Upper lobe of left lung (tissue), 6 donors: Measurements from ENCODE around the gene CSTPP1. TPM values are rescaled to one million over a fixed set of nuclear protein-coding genes. Genes with fewer than 3 reads are reported as not detected.

ENCODE experiments used
- ATAC-seq, 2 donors: fragments of 200-7000 bp; cut with Tn5 transposase; one replicate each; pipeline ENCODE4 v1.9.1; 2022; ENCODE audit warnings: mild to moderate bottlenecking in 2 of 2, moderate library complexity in 2 of 2; ENCODE audit not compliant: low FRiP score in 2 of 2
- DNase-seq, 2 donors: peaks; one replicate each; pipeline ENCODE4 v3.0.0-alpha.2; 2019 to 2020
- H3K27ac ChIP-seq, 4 donors: fragments of 200-600 bp; sonication (generic); one replicate each; pipeline ENCODE4 v1.5.1; 2016 to 2019
- H3K27me3 ChIP-seq, 4 donors: fragments of 200-600 bp; sonication (generic); one replicate each; pipeline ENCODE4 v1.5.1; 2017 to 2019
- H3K36me3 ChIP-seq, 4 donors: fragments of 200-600 bp; sonication (generic); one replicate each; pipeline ENCODE4 v1.5.1; 2016 to 2019
- H3K4me1 ChIP-seq, 4 donors: fragments of 200-600 bp; sonication (generic); one replicate each; pipeline ENCODE4 v1.5.1; 2018 to 2019
- H3K4me3 ChIP-seq, 4 donors: fragments of 200-600 bp; sonication (generic); one replicate each; pipeline ENCODE4 v1.5.1; 2017 to 2019; ENCODE audit warnings: mild to moderate bottlenecking in 2 of 4, moderate library complexity in 1 of 4
- H3K9me3 ChIP-seq, 4 donors: fragments of 200-600 bp; sonication (generic); one replicate each; pipeline ENCODE4 v1.5.1; 2018 to 2019
- CTCF ChIP-seq, 6 experiments: fragments of 450-650 bp in 4 of 6; fragments of 200-600 bp in 2 of 6; sonication (generic) in 2 of 6; IDR thresholded peaks; one replicate each; pipeline ENCODE4 v1.5.1; 2016 to 2019; ENCODE audit warnings: antibody characterized with exemption in 6 of 6
- EP300 ChIP-seq, 4 donors: sonication (generic); formaldehyde crosslinking; IDR thresholded peaks; one replicate each; pipeline ENCODE4 v1.5.1; 2017; ENCODE audit warnings: antibody characterized with exemption in 4 of 4, control low read depth in 2 of 4
- POLR2A ChIP-seq, 4 donors: fragments of 450-650 bp; IDR thresholded peaks; one replicate each; pipeline ENCODE4 v1.5.1; 2016 to 2017; ENCODE audit warnings: antibody characterized with exemption in 4 of 4, mild to moderate bottlenecking in 2 of 4
- POLR2AphosphoS5 ChIP-seq, 2 donors: sonication (generic); formaldehyde crosslinking; IDR thresholded peaks; one replicate each; pipeline ENCODE4 v1.5.1; 2017; ENCODE audit warnings: antibody characterized with exemption in 2 of 2
- WGBS, 2 donors: methylation state at CpG; one replicate each; pipeline ENCODE4 v1.1.5; 2017 to 2018; 5-methylcytosine and 5-hydroxymethylcytosine counted together
- total RNA-seq, 6 donors: library from RNA; depleted of rRNA in 4 of 6; stranded (reverse); fragments of >200 nt in 4 of 6; gene quantifications; one replicate each; pipeline versions ENCODE4 v1.1.0 to v1.2.1, GENCODE V29; 2016 to 2021
- donor health status: DM: no; HTN: no; CAD: no; lungs with moderate emphysema.
- donor health status: DM: no; HTN: yes; CAD: no; lungs with severe emphysema.

CSTPP1 gene
- total RNA-seq, 6 donors from 2014 or later, result 23.9 to 71.2 (median 47.2) TPM

GRCh38 chr11:47172740-47173336 is 236.3 kb downstream of the CSTPP1 start:
- Histone ChIP-seq H3K27me3 (no peaks in the 10 kb centered on the region), H3K36me3 (peaks cover 25 to 72% (median 69%) of the 10 kb centered on the region in 4 donors), H3K4me3 (no peak overlapping the region), H3K4me1 (peaks cover 23 to 38% (median 24%) of the 10 kb centered on the region in 4 donors), H3K27ac (no peak overlapping the region), H3K9me3 (no peaks in the 10 kb centered on the region)
- DNase-seq (no peak), ATAC-seq (no peak)
- 81 to 89% methylated on average over 4 to 6 of the region's 6 CpGs for WGBS, 2 donors
- no peak for TF ChIP-seq EP300 (IDR thresholded peaks at IDR 0.05)
- no peak for TF ChIP-seq POLR2AphosphoS5 (IDR thresholded peaks at IDR 0.05)
- no peak for TF ChIP-seq CTCF (IDR thresholded peaks at IDR 0.05)
- TF ChIP-seq POLR2A (IDR thresholded peaks at IDR 0.05), result no peak

GRCh38 chr11:47175746-47176327 is 239.3 kb downstream of the CSTPP1 start:
- WGBS, 2 donors, result 32 to 37% methylated on average over 13 to 14 of the region's 14 CpGs
- Histone ChIP-seq H3K27ac (peak overlapping the region; percentile 94 to 98 (median 97)), H3K36me3 (peaks cover 11 to 54% (median 43%) of the 10 kb centered on the region in 4 donors), H3K4me3 (peak overlapping the region; percentile 86 to 99 (median 98)), H3K4me1 (peaks cover 28 to 41% (median 28%) of the 10 kb centered on the region in 4 donors), H3K9me3 (no peaks in the 10 kb centered on the region), H3K27me3 (no peaks in the 10 kb centered on the region)
- ATAC-seq, result no peak
- DNase-seq, result no peak
- TF ChIP-seq EP300 (IDR thresholded peaks at IDR 0.05), result no peak
- TF ChIP-seq POLR2A (IDR thresholded peaks at IDR 0.05), result no peak
- TF ChIP-seq POLR2AphosphoS5 (IDR thresholded peaks at IDR 0.05), result no peak
- TF ChIP-seq CTCF (IDR thresholded peaks at IDR 0.05), result no peak

- WGBS, 2 donors, result 0 to 1% methylated on average over 9 to 66 of the region's 89 CpGs
- peak; percentile 96 to 98 for ATAC-seq
- peaks cover 4 to 46% (median 36%) of the 10 kb centered on the region in 4 donors for H3K36me3 ChIP-seq
Observed at GRCh38 chr11:47176328-47177228, 240.0 kb downstream of the CSTPP1 start, which contains the start of gene ARFGAP2. Gene ARFGAP2 (minus strand): TSS chr11:47176879. CDS start chr11:47176853, 26 bp downstream.

More at GRCh38 chr11:47176328-47177228, 240.0 kb downstream of the CSTPP1 start, which contains the start of gene ARFGAP2:
- peak within 1 kb of the TSS; percentile 94 to 98 (median 97) for H3K27ac ChIP-seq
- peaks cover 28 to 41% (median 28%) of the 10 kb centered on the region in 4 donors for H3K4me1 ChIP-seq
- H3K27me3 ChIP-seq, result no peaks in the 10 kb centered on the region
- no peaks in the 10 kb centered on the region for H3K9me3 ChIP-seq
- TF ChIP-seq POLR2A (IDR thresholded peaks at IDR 0.05) (peak in 3 of 4 donors; percentile 42 to 67 (median 48)), CTCF (IDR thresholded peaks at IDR 0.05) (peak in 1 of 6 experiments; percentile 11), POLR2AphosphoS5 (IDR thresholded peaks at IDR 0.05) (peak; percentile 62 to 81), EP300 (IDR thresholded peaks at IDR 0.05) (peak in 2 of 4 donors; percentile 51 to 62)
- peak within 1 kb of the TSS; percentile 86 to 99 (median 98) for H3K4me3 ChIP-seq
- DNase-seq, result peak; percentile 98 to 99
